PC-9 (cell line): ENCODE data around the gene RC3H2. TPM values are rescaled to one million over a fixed set of nuclear protein-coding genes. Genes with fewer than 3 reads are reported as not detected.
A peak's percentile ranks its signal among the peaks of the same experiment; 100 is the strongest.
"Not testable (repeated sequence)": the region's sequence is repeated elsewhere in the genome, so short reads cannot be mapped to it uniquely, and the experiment has no call there.

Experiments
- BruUV-seq: library from RNA; stranded (reverse); fragments of 400-500 nt; replicated peaks from 2 replicates; lab custom pipeline; 2021; lab: Mats Ljungman, UMichigan
- CTCF ChIA-PET: fragments of 300-600 bp; sonication (Branson Sonifier 250); formaldehyde crosslinking; loops from one replicate; lab custom pipeline; 2022; ENCODE audit warnings: antibody characterized with exemption; lab: Charles Lee
- POLR2A ChIA-PET: fragments of 300-600 bp; sonication (Branson Sonifier 250); formaldehyde crosslinking; loops from one replicate; lab custom pipeline; 2022; ENCODE audit warnings: antibody characterized with exemption; ENCODE audit not compliant: unreplicated experiment; lab: Charles Lee
- DNase-seq, 2 experiments: peaks; one replicate each; pipeline versions ENCODE4 v3.0.0 to v3.0.0-alpha.2; 2015 to 2022; ENCODE audit warnings: mixed read lengths in 1 of 2
- H2AFZ ChIP-seq: fragments of 200-600 bp; sonication (generic); 2 replicates; pipeline ENCODE4 v1.8.1; 2017; ENCODE audit warnings: antibody characterized with exemption
- H3F3A ChIP-seq: fragments of 200-600 bp; sonication (generic); 2 replicates; pipeline ENCODE4 v1.8.1; 2017; ENCODE audit warnings: antibody characterized with exemption, mild to moderate bottlenecking, low read depth; ENCODE audit not compliant: insufficient read depth
- H3K27ac ChIP-seq: fragments of 200-600 bp; sonication (generic); 2 replicates; pipeline ENCODE4 v1.6.1; 2016; ENCODE audit warnings: mixed run types
- H3K27me3 ChIP-seq: fragments of 200-600 bp; sonication (generic); 2 replicates; pipeline ENCODE4 v1.6.1; 2016; ENCODE audit warnings: low read depth, mixed run types; ENCODE audit not compliant: insufficient read depth
- H3K36me3 ChIP-seq: fragments of 200-600 bp; sonication (generic); 2 replicates; pipeline ENCODE4 v1.6.1; 2016; ENCODE audit warnings: low read depth, mixed run types
- H3K4me1 ChIP-seq: fragments of 200-600 bp; sonication (generic); replicated peaks from 2 replicates; pipeline ENCODE4 v1.6.1; 2016; ENCODE audit warnings: mixed run types; ENCODE audit not compliant: insufficient read depth
- H3K4me2 ChIP-seq: fragments of 200-600 bp; sonication (generic); 2 replicates; pipeline ENCODE4 v1.6.1; 2017; ENCODE audit warnings: mixed run types
- H3K4me3 ChIP-seq: fragments of 200-600 bp; sonication (generic); 2 replicates; pipeline ENCODE4 v1.6.1; 2016; ENCODE audit warnings: mixed run types
- H3K79me2 ChIP-seq: fragments of 200-600 bp; sonication (generic); 2 replicates; pipeline ENCODE4 v1.6.1; 2017; ENCODE audit warnings: low read depth, mixed run types
- H3K9me2 ChIP-seq: fragments of 200-600 bp; sonication (generic); 2 replicates; pipeline ENCODE4 v1.8.1; 2017; ENCODE audit warnings: mild to moderate bottlenecking; ENCODE audit not compliant: insufficient read depth
- H3K9me3 ChIP-seq: fragments of 200-600 bp; sonication (generic); 2 replicates; pipeline ENCODE4 v1.8.1; 2016; ENCODE audit warnings: low read depth; ENCODE audit not compliant: insufficient read depth
- H4K20me1 ChIP-seq: fragments of 200-600 bp; sonication (generic); 2 replicates; pipeline ENCODE4 v1.8.1; 2017; ENCODE audit not compliant: insufficient read depth
- EZH2 ChIP-seq: fragments of 200-600 bp; sonication (generic); IDR thresholded peaks from 2 replicates; pipeline ENCODE4 v1.8.0; 2017; ENCODE audit warnings: antibody characterized with exemption, low read depth
- intact Hi-C: fragments of 100-400 bp; cut with micrococcal nuclease; formaldehyde crosslinking; loops from one replicate; pipeline ENCODE4 v1.10.0; 2022; ENCODE audit not compliant: unreplicated experiment
- total RNA-seq: library from RNA; stranded (reverse); gene quantifications from 2 replicates; pipeline ENCODE4 v1.2.3, GENCODE V29; 2021
- TF ChIP-seq, protein P1 (sequence below): fragments of 200-600 bp; sonication (generic); conservative IDR thresholded peaks from 2 replicates; pipeline ENCODE4 v1.6.1; 2017; ENCODE audit warnings: mixed run types, antibody characterized with exemption, mild to moderate bottlenecking, moderate library complexity

The RC3H2 gene
- total RNA-seq, 1 experiment from 2014 or later: 58.8 TPM

DNA sequence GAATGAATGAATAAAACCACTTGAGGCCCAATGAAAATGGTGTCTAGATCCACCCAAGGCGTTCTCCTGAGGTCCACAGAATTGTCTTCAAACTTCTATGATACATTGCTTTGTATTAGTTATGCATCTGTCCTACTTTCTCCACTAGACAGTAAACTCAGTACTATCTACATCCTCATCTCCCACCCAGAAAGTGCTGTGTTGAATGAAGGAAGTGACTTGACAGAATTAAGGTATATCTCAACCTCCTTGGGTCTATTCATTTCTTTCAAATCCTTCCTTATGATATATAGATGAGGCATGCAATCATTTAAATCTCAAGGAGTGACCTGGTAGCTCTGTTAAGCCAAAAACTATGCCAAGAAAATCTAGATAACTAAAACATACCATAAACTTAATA, 61.0 kb downstream of the RC3H2 start:
- no peak overlapping the region for H3K4me2 ChIP-seq
- peaks cover 3% of the 10 kb centered on the region; the same call in 1 of the 2 replicates for H3F3A ChIP-seq
- BruUV-seq: no TSS peak
- no peak overlapping the region for H2AFZ ChIP-seq
- DNase-seq: no peak
- H3K4me1 ChIP-seq: no peaks in the 10 kb centered on the region
- H3K36me3 ChIP-seq: no peaks in the 10 kb centered on the region
- TF ChIP-seq, protein P1, sequence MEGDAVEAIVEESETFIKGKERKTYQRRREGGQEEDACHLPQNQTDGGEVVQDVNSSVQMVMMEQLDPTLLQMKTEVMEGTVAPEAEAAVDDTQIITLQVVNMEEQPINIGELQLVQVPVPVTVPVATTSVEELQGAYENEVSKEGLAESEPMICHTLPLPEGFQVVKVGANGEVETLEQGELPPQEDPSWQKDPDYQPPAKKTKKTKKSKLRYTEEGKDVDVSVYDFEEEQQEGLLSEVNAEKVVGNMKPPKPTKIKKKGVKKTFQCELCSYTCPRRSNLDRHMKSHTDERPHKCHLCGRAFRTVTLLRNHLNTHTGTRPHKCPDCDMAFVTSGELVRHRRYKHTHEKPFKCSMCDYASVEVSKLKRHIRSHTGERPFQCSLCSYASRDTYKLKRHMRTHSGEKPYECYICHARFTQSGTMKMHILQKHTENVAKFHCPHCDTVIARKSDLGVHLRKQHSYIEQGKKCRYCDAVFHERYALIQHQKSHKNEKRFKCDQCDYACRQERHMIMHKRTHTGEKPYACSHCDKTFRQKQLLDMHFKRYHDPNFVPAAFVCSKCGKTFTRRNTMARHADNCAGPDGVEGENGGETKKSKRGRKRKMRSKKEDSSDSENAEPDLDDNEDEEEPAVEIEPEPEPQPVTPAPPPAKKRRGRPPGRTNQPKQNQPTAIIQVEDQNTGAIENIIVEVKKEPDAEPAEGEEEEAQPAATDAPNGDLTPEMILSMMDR: no peak
- TF ChIP-seq EZH2: no peak
- ChIA-PET CTCF (no interaction called here), POLR2A (no interaction called here)
- H3K9me3 ChIP-seq: no peaks in the 10 kb centered on the region
- no peaks in the 10 kb centered on the region for H3K27me3 ChIP-seq
- no peaks in the 10 kb centered on the region for H4K20me1 ChIP-seq
- no peaks in the 10 kb centered on the region for H3K9me2 ChIP-seq
- intact Hi-C loops: no loop called here
- H3K4me3 ChIP-seq: no peak overlapping the region
- H3K27ac ChIP-seq: no peak overlapping the region
- no peaks in the 10 kb centered on the region for H3K79me2 ChIP-seq

DNA sequence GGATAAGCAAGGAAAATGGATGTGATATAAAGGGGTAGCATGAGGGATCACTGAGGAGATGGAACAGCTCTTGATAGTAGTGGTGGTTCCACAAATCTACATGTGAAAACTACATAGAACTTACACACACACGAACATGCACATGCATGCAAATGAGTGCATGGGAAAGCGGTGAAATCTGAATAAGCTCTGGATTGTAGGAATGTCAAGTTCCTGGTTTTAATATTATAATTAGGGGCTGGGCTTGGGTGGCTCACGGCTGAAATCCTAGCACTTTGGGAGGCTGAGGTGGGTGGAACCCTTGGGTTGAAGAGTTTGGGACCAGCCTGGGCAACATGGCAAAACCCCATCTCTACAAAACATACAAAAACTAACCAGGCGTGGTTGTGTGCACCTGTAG, 63.7 kb downstream of the RC3H2 start:
- H3K27me3 ChIP-seq: no peaks in the 10 kb centered on the region
- no peaks in the 10 kb centered on the region for H4K20me1 ChIP-seq
- TF ChIP-seq, protein P1: no peak
- no peak for TF ChIP-seq EZH2
- intact Hi-C loops: no loop called here
- H3K4me3 ChIP-seq: no peak overlapping the region
- H3K4me1 ChIP-seq: no peaks in the 10 kb centered on the region
- H3K79me2 ChIP-seq: no peaks in the 10 kb centered on the region
- no peak overlapping the region for H2AFZ ChIP-seq
- CTCF ChIA-PET: interaction anchor here (0.6 kb wide), 1 partner anchor 644 kb away, joined by 3 read pairs; no protein-coding TSS in a partner anchor
- no peaks in the 10 kb centered on the region for H3K9me2 ChIP-seq
- peaks cover 3% of the 10 kb centered on the region; the same call in 1 of the 2 replicates for H3F3A ChIP-seq
- no peak overlapping the region for H3K27ac ChIP-seq
- POLR2A ChIA-PET: no interaction called here
- no peaks in the 10 kb centered on the region for H3K36me3 ChIP-seq
- H3K4me2 ChIP-seq: no peak overlapping the region
- BruUV-seq: no TSS peak
- no peaks in the 10 kb centered on the region for H3K9me3 ChIP-seq
- DNase-seq: no peak

DNA sequence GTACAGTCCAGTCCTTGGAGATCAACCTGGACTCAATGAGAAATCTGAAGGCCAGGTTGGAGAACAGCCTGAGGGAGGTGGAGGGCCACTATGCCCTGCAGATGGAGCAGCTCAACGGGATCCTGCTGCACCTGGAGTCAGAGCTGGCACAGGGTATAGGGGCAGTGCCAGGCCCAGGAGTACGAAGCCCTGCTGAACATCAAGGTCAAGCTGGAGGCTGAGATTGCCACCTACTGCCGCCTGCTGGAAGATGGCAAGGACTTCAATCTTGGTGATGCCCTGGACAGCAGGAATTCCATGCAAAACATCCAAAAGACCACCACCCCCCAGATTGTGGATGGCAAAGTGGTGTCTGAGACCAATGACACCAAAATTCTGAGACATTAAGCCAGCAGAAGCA, 66.7 kb downstream of the RC3H2 start:
- H3K4me2 ChIP-seq, H4K20me1 ChIP-seq, BruUV-seq, H2AFZ ChIP-seq, intact Hi-C loops, H3K4me3 ChIP-seq, H3F3A ChIP-seq, H3K9me2 ChIP-seq, H3K27me3 ChIP-seq, H3K9me3 ChIP-seq, H3K27ac ChIP-seq, H3K36me3 ChIP-seq, DNase-seq, POLR2A ChIA-PET, H3K4me1 ChIP-seq, H3K79me2 ChIP-seq: not testable (repeated sequence)
- TF ChIP-seq, protein P1: peak; percentile 20; the same call in 1 of the 2 replicates
- CTCF ChIA-PET: interaction anchor here (0.8 kb wide), 1 partner anchor 153 kb away, joined by 11 read pairs; no protein-coding TSS in a partner anchor
